Caki2 (cell line): ENCODE data around the gene PPP2R3C. TPM values are rescaled to one million over a fixed set of nuclear protein-coding genes. Genes with fewer than 3 reads are reported as not detected.
"Not testable (repeated sequence)": the region's sequence is repeated elsewhere in the genome, so short reads cannot be mapped to it uniquely, and the experiment has no call there.

ENCODE experiments used
- DNase-seq: peaks from one replicate; pipeline ENCODE4 v3.0.0-alpha.2; 2015; ENCODE audit warnings: low read depth
- in situ Hi-C: cut with HindIII; loops from 2 replicates; pipeline ENCODE4 v1.10.0; 2016; ENCODE audit warnings: low sequenced_read_pairs, low pct_unique_long_range_greater_than_20kb, mixed read lengths
- total RNA-seq: library from RNA; depleted of rRNA; stranded (reverse); fragments of >200 nt; shearing (Covaris generic); gene quantifications from 2 replicates; pipeline ENCODE4 v1.2.3, GENCODE V29; 2014; ENCODE audit warnings: low replicate concordance; rRNA removed

The PPP2R3C gene
- total RNA-seq, 1 experiment from 2014 or later, result 10.5 TPM

GRCh38 chr14:35038312-35038711 lies 83.5 kb downstream of the PPP2R3C start:
- DNase-seq, in situ Hi-C loops: not testable (repeated sequence)

Other genes starting within 250 kb of the PPP2R3C start
- 10.3 and 23.0 TPM in 2 replicates for gene BAZ1A, start 246.6 kb downstream of the PPP2R3C start, total RNA-seq
- gene SRP54, start 139.0 kb downstream of the PPP2R3C start, total RNA-seq, result 89.1 and 96.2 TPM in 2 replicates
- 35.7 and 42.3 TPM in 2 replicates for gene FAM177A1, start 75.7 kb downstream of the PPP2R3C start, total RNA-seq
- 22.8 and 40.7 TPM in 2 replicates for gene PRORP, start 562 bp upstream of the PPP2R3C start, total RNA-seq
- 410 and 417 TPM in 2 replicates for gene PSMA6, start 170.4 kb upstream of the PPP2R3C start, total RNA-seq